Measurements from ENCODE around the gene PDE3A. TPM values are rescaled to one million over a fixed set of nuclear protein-coding genes. Genes with fewer than 3 reads are reported as not detected.
A peak's percentile ranks its signal among the peaks of the same experiment; 100 is the strongest.

Gene PDE3A
- total RNA-seq, 1 experiment from 2014 or later: 0.58 TPM

- Histone ChIP-seq H3K79me2 (ENCODE audit: low read length) (no peaks in the 10 kb centered on the region), H3K9ac (ENCODE audit: low read length) (no peak overlapping the region), H2AFZ (ENCODE audit: low read length) (no peak overlapping the region), H3K4me3 (ENCODE audit: low read length) (no peak overlapping the region), H4K20me1 (ENCODE audit: low read length) (no peaks in the 10 kb centered on the region), H3K4me2 (ENCODE audit: low read length) (no peak overlapping the region), H3K27ac (ENCODE audit: low read length) (no peak overlapping the region), H3K4me1 (ENCODE audit: insufficient read depth, low read length) (peaks cover 3% of the 10 kb centered on the region; the same call in 1 of the 2 replicates), H3K27me3 (ENCODE audit: low read length) (no peaks in the 10 kb centered on the region), H3K9me2 (replicated peaks; ENCODE audit: low read length) (no peaks in the 10 kb centered on the region), H3K36me3 (ENCODE audit: low read depth, low read length) (no peaks in the 10 kb centered on the region), H3K9me3 (ENCODE audit: low read length) (no peaks in the 10 kb centered on the region), H3F3A (ENCODE audit: low read length, unreplicated experiment) (no peaks in the 10 kb centered on the region)
- no TSS peak for BruUV-seq (replicated peaks)
- intact Hi-C loops (cut with micrococcal nuclease): no loop called here
- DNase-seq (peak; percentile 28), ATAC-seq (peak; percentile 73)
- TF ChIP-seq EZH2phosphoT487 (IDR thresholded peaks at IDR 0.05; ENCODE audit: borderline replicate concordance, low read length): no peak
- TF ChIP-seq, protein P1, sequence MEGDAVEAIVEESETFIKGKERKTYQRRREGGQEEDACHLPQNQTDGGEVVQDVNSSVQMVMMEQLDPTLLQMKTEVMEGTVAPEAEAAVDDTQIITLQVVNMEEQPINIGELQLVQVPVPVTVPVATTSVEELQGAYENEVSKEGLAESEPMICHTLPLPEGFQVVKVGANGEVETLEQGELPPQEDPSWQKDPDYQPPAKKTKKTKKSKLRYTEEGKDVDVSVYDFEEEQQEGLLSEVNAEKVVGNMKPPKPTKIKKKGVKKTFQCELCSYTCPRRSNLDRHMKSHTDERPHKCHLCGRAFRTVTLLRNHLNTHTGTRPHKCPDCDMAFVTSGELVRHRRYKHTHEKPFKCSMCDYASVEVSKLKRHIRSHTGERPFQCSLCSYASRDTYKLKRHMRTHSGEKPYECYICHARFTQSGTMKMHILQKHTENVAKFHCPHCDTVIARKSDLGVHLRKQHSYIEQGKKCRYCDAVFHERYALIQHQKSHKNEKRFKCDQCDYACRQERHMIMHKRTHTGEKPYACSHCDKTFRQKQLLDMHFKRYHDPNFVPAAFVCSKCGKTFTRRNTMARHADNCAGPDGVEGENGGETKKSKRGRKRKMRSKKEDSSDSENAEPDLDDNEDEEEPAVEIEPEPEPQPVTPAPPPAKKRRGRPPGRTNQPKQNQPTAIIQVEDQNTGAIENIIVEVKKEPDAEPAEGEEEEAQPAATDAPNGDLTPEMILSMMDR (conservative IDR thresholded peaks at IDR 0.05; ENCODE audit: low read depth, low read length): no peak
- no peak for TF ChIP-seq EZH2 (IDR thresholded peaks at IDR 0.05; ENCODE audit: low read length, unreplicated experiment)
- ChIA-PET CTCF (no interaction called here), POLR2A (ENCODE audit: unreplicated experiment) (no interaction called here)
Measured at GRCh38 chr12:20492251-20492760, 124.0 kb downstream of the PDE3A start.

DNA sequence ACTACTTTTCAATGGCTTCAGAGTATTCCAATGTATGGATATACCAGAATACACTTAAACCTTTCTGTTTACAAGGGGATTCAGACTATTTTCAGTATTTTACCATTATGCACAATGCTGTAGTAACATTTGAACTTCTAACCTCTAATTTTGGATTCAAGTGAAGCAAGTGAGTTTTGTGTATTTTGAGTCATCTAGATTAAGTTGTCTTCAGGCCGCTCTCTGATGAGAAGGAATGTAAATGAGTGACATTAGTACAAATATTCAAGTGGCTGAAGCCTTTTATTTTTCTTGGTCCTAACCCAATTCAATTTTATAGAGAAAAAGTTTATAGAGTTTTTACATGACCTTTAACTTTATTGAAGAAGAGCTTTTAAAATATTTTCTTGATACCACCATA, 125.6 kb downstream of the PDE3A start:
- no peaks in the 10 kb centered on the region for H3F3A ChIP-seq (ENCODE audit: low read length, unreplicated experiment)
- BruUV-seq (replicated peaks): no TSS peak
- H3K4me1 ChIP-seq (ENCODE audit: insufficient read depth, low read length): peaks cover 3% of the 10 kb centered on the region; the same call in 1 of the 2 replicates
- no peak overlapping the region for H3K9ac ChIP-seq (ENCODE audit: low read length)
- H3K9me3 ChIP-seq (ENCODE audit: low read length): no peaks in the 10 kb centered on the region
- peak; percentile 76 for ATAC-seq
- no peaks in the 10 kb centered on the region for H3K9me2 ChIP-seq (replicated peaks; ENCODE audit: low read length)
- no peak overlapping the region for H3K4me2 ChIP-seq (ENCODE audit: low read length)
- H3K27ac ChIP-seq (ENCODE audit: low read length): no peak overlapping the region
- no peak overlapping the region for H3K4me3 ChIP-seq (ENCODE audit: low read length)
- H4K20me1 ChIP-seq (ENCODE audit: low read length): no peaks in the 10 kb centered on the region
- ChIA-PET CTCF (no interaction called here), POLR2A (ENCODE audit: unreplicated experiment) (no interaction called here)
- peak; percentile 32 for DNase-seq
- TF ChIP-seq EZH2phosphoT487 (IDR thresholded peaks at IDR 0.05; ENCODE audit: borderline replicate concordance, low read length): no peak
- no peak for TF ChIP-seq EZH2 (IDR thresholded peaks at IDR 0.05; ENCODE audit: low read length, unreplicated experiment)
- TF ChIP-seq, protein P1 (conservative IDR thresholded peaks at IDR 0.05; ENCODE audit: low read depth, low read length): no peak
- H3K36me3 ChIP-seq (ENCODE audit: low read depth, low read length): no peaks in the 10 kb centered on the region
- H3K79me2 ChIP-seq (ENCODE audit: low read length): no peaks in the 10 kb centered on the region
- H3K27me3 ChIP-seq (ENCODE audit: low read length): no peaks in the 10 kb centered on the region
- H2AFZ ChIP-seq (ENCODE audit: low read length): no peak overlapping the region
- intact Hi-C loops (cut with micrococcal nuclease): loop anchor here (2.0 kb wide), 1 partner anchor 105 kb away; no protein-coding TSS in a partner anchor

DNA sequence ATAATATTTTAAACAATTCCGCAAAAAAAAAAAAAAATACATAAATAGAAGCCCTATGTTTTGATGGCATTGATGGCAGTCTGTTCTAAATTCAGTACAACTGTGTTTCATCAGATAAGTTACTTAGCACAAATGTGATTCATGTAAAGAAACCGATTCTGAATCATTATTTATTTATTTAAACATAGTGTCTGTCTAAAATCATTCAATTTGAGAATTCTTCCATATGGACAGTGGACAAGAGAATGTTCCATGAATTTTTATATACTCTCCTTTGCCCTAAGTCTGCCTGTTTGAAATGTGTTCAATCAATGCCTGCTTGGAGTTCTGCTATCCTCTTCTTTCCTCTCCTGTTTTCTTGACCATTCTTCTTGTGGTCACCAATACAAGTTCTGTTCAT, 126.5 kb downstream of the PDE3A start:
- ATAC-seq (no peak), DNase-seq (no peak)
- TF ChIP-seq, protein P1 (conservative IDR thresholded peaks at IDR 0.05; ENCODE audit: low read depth, low read length): no peak
- TF ChIP-seq EZH2 (IDR thresholded peaks at IDR 0.05; ENCODE audit: low read length, unreplicated experiment): no peak
- no peak for TF ChIP-seq EZH2phosphoT487 (IDR thresholded peaks at IDR 0.05; ENCODE audit: borderline replicate concordance, low read length)
- ChIA-PET POLR2A (ENCODE audit: unreplicated experiment) (no interaction called here), CTCF (no interaction called here)
- intact Hi-C loops (cut with micrococcal nuclease): loop anchor here (2.0 kb wide), 1 partner anchor 104 kb away; no protein-coding TSS in a partner anchor
- H3K9me3 ChIP-seq (ENCODE audit: low read length): no peaks in the 10 kb centered on the region
- H3F3A ChIP-seq (ENCODE audit: low read length, unreplicated experiment): no peaks in the 10 kb centered on the region
- no peaks in the 10 kb centered on the region for H3K36me3 ChIP-seq (ENCODE audit: low read depth, low read length)
- no peak overlapping the region for H3K4me3 ChIP-seq (ENCODE audit: low read length)
- H3K79me2 ChIP-seq (ENCODE audit: low read length): no peaks in the 10 kb centered on the region
- no peaks in the 10 kb centered on the region for H3K9me2 ChIP-seq (replicated peaks; ENCODE audit: low read length)
- H3K4me2 ChIP-seq (ENCODE audit: low read length): no peak overlapping the region
- H3K9ac ChIP-seq (ENCODE audit: low read length): no peak overlapping the region
- no TSS peak for BruUV-seq (replicated peaks)
- H2AFZ ChIP-seq (ENCODE audit: low read length): no peak overlapping the region
- H3K4me1 ChIP-seq (ENCODE audit: insufficient read depth, low read length): peaks cover 3% of the 10 kb centered on the region; the same call in 1 of the 2 replicates
- H4K20me1 ChIP-seq (ENCODE audit: low read length): no peaks in the 10 kb centered on the region
- no peak overlapping the region for H3K27ac ChIP-seq (ENCODE audit: low read length)
- H3K27me3 ChIP-seq (ENCODE audit: low read length): no peaks in the 10 kb centered on the region

Measured in PC-3 (cell line).